Brain pericyte (primary cell): ENCODE data around the gene PSG1.
"Not testable (repeated sequence)": the region's sequence is repeated elsewhere in the genome, so short reads cannot be mapped to it uniquely, and the experiment has no call there.

ENCODE experiments used
- DNase-seq: peaks from one replicate; pipeline ENCODE4 v3.0.0-alpha.2; 2012; ENCODE audit warnings: low read depth, low spot score

Gene PSG1

DNA sequence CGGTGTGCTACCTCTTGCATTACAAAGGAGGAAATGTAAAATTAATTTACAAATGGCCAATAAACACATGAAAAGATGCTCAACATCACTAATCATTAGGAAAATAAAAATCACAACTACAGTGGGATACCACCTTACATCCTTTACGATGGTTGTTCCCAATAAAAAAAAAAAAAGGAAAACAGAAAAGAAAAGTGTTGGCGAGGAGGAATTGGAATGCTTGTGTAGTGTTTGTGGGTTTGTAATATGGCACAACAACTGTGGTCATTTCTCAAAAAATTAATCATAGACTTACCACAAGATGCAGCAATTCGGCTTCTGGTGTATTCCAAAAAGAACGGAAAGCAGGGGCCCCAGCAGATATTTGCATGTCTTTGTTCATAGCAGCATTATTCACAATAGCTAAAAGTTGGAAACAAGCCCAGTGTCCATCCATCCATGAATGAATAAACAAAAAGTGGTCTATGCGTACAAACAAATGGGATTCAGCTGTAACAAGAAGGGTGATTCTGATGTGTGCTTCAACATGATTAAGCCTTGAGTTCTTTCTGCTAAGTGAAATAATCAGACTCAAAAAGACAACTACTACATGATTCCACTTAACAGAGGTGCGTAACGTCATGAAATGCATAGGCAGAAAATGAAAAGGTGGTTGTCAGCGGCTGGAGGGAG is 58.1 kb downstream of the PSG1 start:
- DNase-seq: not testable (repeated sequence)

DNA sequence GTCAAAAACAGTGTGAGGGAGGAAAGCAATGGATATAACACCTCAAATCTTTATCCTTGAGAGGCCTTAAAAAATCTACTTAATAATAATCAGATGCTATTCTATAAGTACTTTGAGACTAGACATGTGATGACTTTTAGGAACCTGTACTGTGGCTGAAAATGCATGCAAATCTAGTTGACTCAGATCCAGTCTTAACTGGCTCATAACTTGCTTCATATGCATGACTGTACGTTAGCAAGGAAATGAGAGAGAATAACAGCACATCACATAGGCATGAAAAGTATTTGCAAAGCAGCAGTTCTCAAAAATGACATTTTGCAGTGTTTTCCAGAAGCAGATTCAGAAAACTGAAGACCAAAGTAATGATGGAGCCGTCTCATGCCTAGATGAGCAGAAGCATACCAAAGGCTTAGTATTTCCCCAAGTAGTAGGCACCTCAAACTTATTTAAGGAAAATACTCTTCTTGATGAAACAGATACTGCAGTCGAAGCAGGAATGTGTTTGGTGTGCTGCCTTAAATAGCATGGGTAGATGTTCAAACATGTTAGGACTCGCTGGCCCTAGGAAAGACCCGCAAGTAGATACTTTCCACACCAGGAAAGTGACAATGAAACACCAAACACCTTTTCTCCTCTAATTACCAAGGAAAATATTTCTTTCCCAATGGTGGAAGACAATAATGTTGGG is 59.4 kb downstream of the PSG1 start:
- DNase-seq: not testable (repeated sequence)

DNA sequence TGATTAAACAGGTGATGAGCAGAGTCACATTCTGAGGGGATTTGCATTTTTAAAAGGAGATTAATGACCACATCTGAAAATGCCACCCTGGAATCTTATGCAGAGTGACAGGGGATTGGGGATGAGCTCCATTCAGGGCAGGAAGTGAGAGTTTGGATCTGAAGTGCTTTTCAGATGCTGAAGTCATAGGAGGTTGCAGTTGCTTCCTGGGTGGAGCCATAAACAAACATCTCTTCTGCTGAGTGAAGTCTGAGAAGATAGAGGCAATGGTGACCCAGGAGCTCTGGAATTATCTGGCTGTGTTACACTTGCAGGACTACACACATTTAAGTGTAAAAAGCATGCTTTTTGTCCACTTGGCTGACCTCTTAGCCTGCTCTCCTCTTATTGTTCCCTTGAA is 62.6 kb downstream of the PSG1 start:
- DNase-seq: no peak
